Measurements from ENCODE around the gene SNAPC4. TPM values are rescaled to one million over a fixed set of nuclear protein-coding genes. Genes with fewer than 3 reads are reported as not detected.

Gene SNAPC4
- polyA plus RNA-seq, 1 donor from 2014 or later = 6.8 TPM

DNA sequence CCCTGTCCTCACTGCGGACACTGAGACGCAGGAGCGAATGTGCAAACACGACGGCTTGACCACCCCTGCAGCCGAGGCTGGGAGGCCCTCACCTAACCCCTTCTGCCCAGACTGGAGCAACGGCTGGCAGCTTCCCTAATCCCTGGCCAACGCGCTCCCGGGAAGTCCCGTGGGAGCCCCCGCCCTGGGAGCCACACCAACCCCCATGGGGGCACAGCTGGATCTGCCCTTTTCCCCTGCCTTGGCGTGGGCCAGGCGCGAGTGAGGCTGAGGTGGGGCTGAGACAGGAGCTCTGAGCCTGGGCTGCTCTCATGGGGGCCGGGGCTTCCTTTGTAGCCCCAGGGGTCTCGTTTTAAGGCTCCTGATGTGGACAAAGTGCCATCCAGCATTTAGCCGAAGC is 31.8 kb downstream of the SNAPC4 start:
- no peaks in the 10 kb centered on the region for H3K27me3 ChIP-seq (ENCODE audit: insufficient read depth, low read depth, low read length)

More for the DNA sequence above, 31.8 kb downstream of the SNAPC4 start:
- no peaks in the 10 kb centered on the region for H3K9me2 ChIP-seq (ENCODE audit: insufficient read depth, low read length)
- no peak overlapping the region for H3K27ac ChIP-seq (ENCODE audit: low read length)
- no peak for TF ChIP-seq SMC3 (conservative IDR thresholded peaks at IDR 0.05; ENCODE audit: poor library complexity)
- TF ChIP-seq RAD21 (conservative IDR thresholded peaks at IDR 0.05) = no peak
- no peak for TF ChIP-seq REST (IDR thresholded peaks at IDR 0.05; ENCODE audit: borderline replicate concordance)
- TF ChIP-seq MXI1 (conservative IDR thresholded peaks at IDR 0.05; ENCODE audit: poor library complexity, severe bottlenecking) = no peak
- TF ChIP-seq POLR2AphosphoS5 (IDR thresholded peaks at IDR 0.05) = no peak
- no peak for TF ChIP-seq TAF1 (IDR thresholded peaks at IDR 0.05; ENCODE audit: low read depth)
- no peak for TF ChIP-seq CTCF (IDR thresholded peaks at IDR 0.05; ENCODE audit: poor library complexity, severe bottlenecking)
- no peak for TF ChIP-seq EZH2 (IDR thresholded peaks at IDR 0.05; ENCODE audit: borderline replicate concordance, insufficient read depth, low read length, poor library complexity, severe bottlenecking)
- TF ChIP-seq EP300 (conservative IDR thresholded peaks at IDR 0.05; ENCODE audit: poor library complexity, severe bottlenecking) = no peak
- no peaks in the 10 kb centered on the region for H3K36me3 ChIP-seq (ENCODE audit: insufficient read depth, low read length)
- H3F3A ChIP-seq (ENCODE audit: insufficient read depth, low read length, poor library complexity, severe bottlenecking) = no peaks in the 10 kb centered on the region
- no peak overlapping the region for H3K4me2 ChIP-seq (ENCODE audit: low read length)
- H4K20me1 ChIP-seq (ENCODE audit: insufficient read depth) = no peaks in the 10 kb centered on the region
- no peak overlapping the region for H3K9ac ChIP-seq (ENCODE audit: low read length)
- no peaks in the 10 kb centered on the region for H3K79me2 ChIP-seq (replicated peaks; ENCODE audit: insufficient read depth, low read length)
- no peak overlapping the region for H2AFZ ChIP-seq (ENCODE audit: low read depth, low read length)
- no peak overlapping the region for H3K4me3 ChIP-seq (ENCODE audit: low read length)
- no peaks in the 10 kb centered on the region for H3K9me3 ChIP-seq (ENCODE audit: low read length)

All from neural cell (in vitro differentiated cells).